Measurements from ENCODE around the gene CARHSP1. TPM values are rescaled to one million over a fixed set of nuclear protein-coding genes. Genes with fewer than 3 reads are reported as not detected.
"Not testable (repeated sequence)": the region's sequence is repeated elsewhere in the genome, so short reads cannot be mapped to it uniquely, and the experiment has no call there.

Gene CARHSP1
- polyA plus RNA-seq, 1 of the 3 experiments (the other 2 are of a cell fraction) = 93.6 TPM

DNA sequence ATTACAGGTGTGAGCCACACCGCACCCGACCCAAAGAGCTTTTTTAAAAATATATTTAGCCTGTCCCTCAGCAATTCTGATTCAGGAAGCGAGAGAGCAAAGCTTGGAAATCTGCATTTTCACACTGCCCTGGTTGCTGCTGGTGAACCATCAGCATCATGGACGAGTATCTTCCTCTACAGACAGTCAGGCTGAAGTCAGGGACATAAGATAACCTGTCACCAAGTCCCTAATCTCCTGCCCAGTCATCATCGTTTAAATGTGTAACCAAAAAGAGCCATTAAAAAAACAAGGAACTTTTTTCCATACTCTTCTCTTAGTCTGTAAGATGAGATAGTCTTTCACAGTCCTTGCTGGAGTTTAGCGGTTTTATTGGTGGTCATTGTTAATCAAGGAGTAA is 64.5 kb downstream of the CARHSP1 start:
- H3K79me2 ChIP-seq (ENCODE audit: insufficient read depth) = peaks cover 100% of the 10 kb centered on the region
- ChIA-PET POLR2A (interaction anchor here (0.9 kb wide), 1 partner anchor 59 kb away, joined by 6 read pairs; no protein-coding TSS in a partner anchor), CTCF (interaction anchor here (0.7 to 1.2 kb wide), 3 partner anchors 13 to 205 kb away, joined by 3 read pairs; no protein-coding TSS in a partner anchor)
- no peak for DNase-seq
- no peaks in the 10 kb centered on the region for H3K27me3 ChIP-seq (ENCODE audit: insufficient read depth)
- H3K4me3 ChIP-seq (ENCODE audit: low read depth in 2 of 2, low read length in 1 of 2) = no peak overlapping the region
- H3K27ac ChIP-seq (ENCODE audit: low read depth in 2 of 2, low read length in 1 of 2) = 0 out of 4 replicates have a peak overlapping the region, but pooled peaks of 1 of the 2 experiments have one; percentile 18
- H3K9ac ChIP-seq = no peak overlapping the region
- peaks cover 55% of the 10 kb centered on the region for H4K20me1 ChIP-seq (ENCODE audit: insufficient read depth)
- H3K4me2 ChIP-seq = no peak overlapping the region
- WGBS (ENCODE audit: low lambda C conversion rate) = 96% methylated on average over 6 of the region's 6 CpGs
- TF ChIP-seq, protein P1, sequence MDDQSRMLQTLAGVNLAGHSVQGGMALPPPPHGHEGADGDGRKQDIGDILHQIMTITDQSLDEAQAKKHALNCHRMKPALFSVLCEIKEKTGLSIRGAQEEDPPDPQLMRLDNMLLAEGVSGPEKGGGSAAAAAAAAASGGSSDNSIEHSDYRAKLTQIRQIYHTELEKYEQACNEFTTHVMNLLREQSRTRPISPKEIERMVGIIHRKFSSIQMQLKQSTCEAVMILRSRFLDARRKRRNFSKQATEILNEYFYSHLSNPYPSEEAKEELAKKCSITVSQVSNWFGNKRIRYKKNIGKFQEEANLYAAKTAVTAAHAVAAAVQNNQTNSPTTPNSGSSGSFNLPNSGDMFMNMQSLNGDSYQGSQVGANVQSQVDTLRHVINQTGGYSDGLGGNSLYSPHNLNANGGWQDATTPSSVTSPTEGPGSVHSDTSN (IDR thresholded peaks at IDR 0.05) = no peak
- TF ChIP-seq FOSL2 (IDR thresholded peaks at IDR 0.05; ENCODE audit: borderline replicate concordance, low read depth) = no peak
- TF ChIP-seq JUND (IDR thresholded peaks at IDR 0.05) = no peak
- no peak for TF ChIP-seq RAD21 (IDR thresholded peaks at IDR 0.05; ENCODE audit: low read length)
- TF ChIP-seq EP300 (IDR thresholded peaks at IDR 0.05; ENCODE audit: borderline replicate concordance in 1 of 2, low read depth in 1 of 2, low read length in 1 of 2) = no peak
- no peak for TF ChIP-seq CHD2 (IDR thresholded peaks at IDR 0.05; ENCODE audit: low read length, partially characterized antibody)
- TF ChIP-seq, protein P2, sequence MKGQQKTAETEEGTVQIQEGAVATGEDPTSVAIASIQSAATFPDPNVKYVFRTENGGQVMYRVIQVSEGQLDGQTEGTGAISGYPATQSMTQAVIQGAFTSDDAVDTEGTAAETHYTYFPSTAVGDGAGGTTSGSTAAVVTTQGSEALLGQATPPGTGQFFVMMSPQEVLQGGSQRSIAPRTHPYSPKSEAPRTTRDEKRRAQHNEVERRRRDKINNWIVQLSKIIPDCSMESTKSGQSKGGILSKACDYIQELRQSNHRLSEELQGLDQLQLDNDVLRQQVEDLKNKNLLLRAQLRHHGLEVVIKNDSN (IDR thresholded peaks at IDR 0.05; ENCODE audit: borderline replicate concordance, low read depth) = no peak
- TF ChIP-seq RCOR1 (IDR thresholded peaks at IDR 0.05; ENCODE audit: low read length) = no peak
- no peak for TF ChIP-seq NRF1 (IDR thresholded peaks at IDR 0.05; ENCODE audit: low read depth, low read length)
- no peak overlapping the region for H2AFZ ChIP-seq (ENCODE audit: low read depth)
- peaks cover 62 to 91% of the 10 kb centered on the region in 2 experiments for H3K36me3 ChIP-seq (replicated peaks in 1 of 2; ENCODE audit: control insufficient read depth in 1 of 2, insufficient read depth in 2 of 2, low read length in 1 of 2)
- no peaks in the 10 kb centered on the region for H3F3A ChIP-seq (replicated peaks; ENCODE audit: insufficient read depth)
- no peaks in the 10 kb centered on the region for H3K9me2 ChIP-seq
- peaks cover 0 to 26% of the 10 kb centered on the region in 2 experiments for H3K4me1 ChIP-seq (ENCODE audit: control insufficient read depth in 1 of 2, insufficient read depth in 2 of 2, low read depth in 1 of 2, low read length in 1 of 2)
- H3K9me3 ChIP-seq = no peaks in the 10 kb centered on the region

DNA sequence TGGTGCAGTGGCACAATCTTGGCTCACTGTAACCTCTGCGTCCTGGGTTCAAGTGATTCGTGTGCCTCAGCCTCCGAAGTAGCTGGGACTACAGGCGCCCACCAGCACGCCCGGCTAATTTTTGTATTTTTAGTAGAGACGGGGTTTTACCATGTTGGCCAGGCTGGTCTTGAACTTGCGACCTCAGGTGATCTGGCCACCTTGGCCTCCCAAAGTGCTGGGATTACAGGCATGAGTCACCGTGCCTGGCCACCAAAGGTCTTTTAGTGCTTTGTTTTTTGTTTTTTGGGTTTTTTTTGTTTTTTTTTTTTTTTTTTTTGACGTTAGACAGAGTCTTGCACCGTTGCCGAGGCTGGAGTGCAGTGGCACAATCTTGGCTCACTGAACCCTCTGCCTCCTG is 65.1 kb downstream of the CARHSP1 start:
- Histone ChIP-seq H3K36me3 (replicated peaks in 1 of 2; ENCODE audit: control insufficient read depth in 1 of 2, insufficient read depth in 2 of 2, low read length in 1 of 2) (peaks cover 56 to 85% of the 10 kb centered on the region in 2 experiments), H4K20me1 (ENCODE audit: insufficient read depth) (peaks cover 59% of the 10 kb centered on the region), H3K4me1 (ENCODE audit: control insufficient read depth in 1 of 2, insufficient read depth in 2 of 2, low read depth in 1 of 2, low read length in 1 of 2) (peaks cover 0 to 27% of the 10 kb centered on the region in 2 experiments), H3K79me2 (ENCODE audit: insufficient read depth) (peaks cover 100% of the 10 kb centered on the region)
- not testable (repeated sequence) for H3K27ac ChIP-seq (ENCODE audit: low read depth in 2 of 2, low read length in 1 of 2); H3K9me2 ChIP-seq; H3K4me2 ChIP-seq; DNase-seq; H3K9me3 ChIP-seq; H3K9ac ChIP-seq; H2AFZ ChIP-seq (ENCODE audit: low read depth); H3F3A ChIP-seq (replicated peaks; ENCODE audit: insufficient read depth); H3K27me3 ChIP-seq (ENCODE audit: insufficient read depth); H3K4me3 ChIP-seq (ENCODE audit: low read depth in 2 of 2, low read length in 1 of 2)
- ChIA-PET CTCF (interaction anchor here (1.0 to 1.2 kb wide), 2 partner anchors 76 to 205 kb away, joined by 3 to 5 read pairs; no protein-coding TSS in a partner anchor), POLR2A (interaction anchor here (0.9 kb wide), 1 partner anchor 59 kb away, joined by 6 read pairs; no protein-coding TSS in a partner anchor)
- WGBS (ENCODE audit: low lambda C conversion rate) = 94% methylated on average over 12 of the region's 12 CpGs

Other genes with a start within 250 kb of the CARHSP1 start
- gene METTL22, start 247.3 kb downstream of the CARHSP1 start, polyA plus RNA-seq (2012; rRNA removed) = 38.3 and 45.3 TPM in 2 replicates
- 4.7 and 7.3 TPM in 2 replicates for gene ABAT, start 194.4 kb downstream of the CARHSP1 start, polyA plus RNA-seq (2012; rRNA removed)
- 13.2 and 18.2 TPM in 2 replicates for gene TMEM186, start 71.4 kb downstream of the CARHSP1 start, polyA plus RNA-seq (2012; rRNA removed)
- 24.3 and 27.6 TPM in 2 replicates for gene PMM2, start 71.2 kb downstream of the CARHSP1 start, polyA plus RNA-seq (2012; rRNA removed)
- gene LITAFD, start 13.3 kb upstream of the CARHSP1 start, polyA plus RNA-seq (2012; rRNA removed) = not detected in 2 replicates
- 8.4 and 8.6 TPM in 2 replicates for gene USP7, start 94.9 kb upstream of the CARHSP1 start, polyA plus RNA-seq (2012; rRNA removed)
- gene HAPSTR1, start 222.6 kb upstream of the CARHSP1 start, polyA plus RNA-seq (2012; rRNA removed) = 7.0 and 8.6 TPM in 2 replicates

All from SK-N-SH (cell line).